OCI-LY7 (cell line): Measurements from ENCODE around the gene SMCP. TPM values are rescaled to one million over a fixed set of nuclear protein-coding genes. Genes with fewer than 3 reads are reported as not detected.

Experiments used
- Bru-seq: library from RNA; stranded (reverse); fragments of 400-500 nt; gene quantifications from one replicate; lab custom pipeline; 2021; lab: Mats Ljungman, UMichigan
- BruChase-seq, 2 experiments: library from RNA; stranded (reverse); fragments of 400-500 nt; gene quantifications; one replicate each; lab custom pipeline; 2021; lab: Mats Ljungman, UMichigan
- BruUV-seq: library from RNA; stranded (reverse); fragments of 400-500 nt; replicated peaks from 2 replicates; lab custom pipeline; 2021; lab: Mats Ljungman, UMichigan
- CTCF ChIA-PET: fragments of 300-600 bp; sonication (Branson Sonifier 250); formaldehyde crosslinking; loops from one replicate; lab custom pipeline; 2022; ENCODE audit warnings: antibody characterized with exemption; ENCODE audit not compliant: unreplicated experiment; lab: Charles Lee
- POLR2A ChIA-PET: fragments of 300-600 bp; sonication (Branson Sonifier 250); formaldehyde crosslinking; loops from one replicate; lab custom pipeline; 2022; ENCODE audit warnings: antibody characterized with exemption; lab: Charles Lee
- DNase-seq: peaks from one replicate; pipeline ENCODE4 v3.0.0-alpha.2; 2015; ENCODE audit warnings: low spot score
- H2AFZ ChIP-seq: fragments of 200-600 bp; sonication (generic), shearing (Covaris generic); 2 replicates; pipeline ENCODE4 v1.6.1; 2014; ENCODE audit warnings: mild to moderate bottlenecking, antibody characterized with exemption, low read length, moderate library complexity
- H3K27ac ChIP-seq: fragments of 200-600 bp; sonication (generic); 2 replicates; pipeline ENCODE4 v1.5.1; 2014; ENCODE audit warnings: mixed run types, low read depth, mild to moderate bottlenecking, moderate library complexity, low read length, inconsistent platforms; ENCODE audit not compliant: poor library complexity, severe bottlenecking
- H3K36me3 ChIP-seq: fragments of 200-600 bp; sonication (generic); 2 replicates; pipeline ENCODE4 v1.6.1; 2014; ENCODE audit warnings: mild to moderate bottlenecking, antibody characterized with exemption, low read length, moderate library complexity, mixed read lengths; ENCODE audit not compliant: insufficient read depth
- H3K4me1 ChIP-seq: fragments of 200-600 bp; sonication (generic); 2 replicates; pipeline ENCODE4 v1.5.1; 2014; ENCODE audit warnings: mild to moderate bottlenecking, low read length; ENCODE audit not compliant: insufficient read depth, poor library complexity, severe bottlenecking
- H3K4me2 ChIP-seq: fragments of 200-600 bp; sonication (generic); 2 replicates; pipeline ENCODE4 v1.6.1; 2014; ENCODE audit warnings: mild to moderate bottlenecking, low read length
- H3K4me3 ChIP-seq: fragments of 200-600 bp; sonication (generic); 2 replicates; pipeline ENCODE4 v1.5.1; 2014; ENCODE audit warnings: mild to moderate bottlenecking, low read depth, low read length; ENCODE audit not compliant: poor library complexity, severe bottlenecking
- H3K79me2 ChIP-seq: fragments of 200-600 bp; sonication (generic); 2 replicates; pipeline ENCODE4 v1.6.1; 2016; ENCODE audit warnings: low read depth, mild to moderate bottlenecking, low read length, moderate library complexity, mixed read lengths; ENCODE audit not compliant: insufficient read depth
- H3K9me2 ChIP-seq: fragments of 200-600 bp; sonication (generic); 2 replicates; pipeline ENCODE4 v1.6.1; 2016; ENCODE audit warnings: mild to moderate bottlenecking, low read length, mixed read lengths; ENCODE audit not compliant: insufficient read depth
- H3K9me3 ChIP-seq: fragments of 200-600 bp; sonication (generic); 2 replicates; pipeline ENCODE4 v1.6.1; 2014; ENCODE audit warnings: mild to moderate bottlenecking, mixed run types, low read length, mixed read lengths
- H4K20me1 ChIP-seq: fragments of 200-600 bp; sonication (generic); 2 replicates; pipeline ENCODE4 v1.6.1; 2014; ENCODE audit warnings: mild to moderate bottlenecking, antibody characterized with exemption, low read length, moderate library complexity, mixed read lengths; ENCODE audit not compliant: insufficient read depth
- CTCF ChIP-seq: fragments of 200-600 bp; sonication (generic); conservative IDR thresholded peaks from 2 replicates; pipeline ENCODE4 v1.5.1; 2014; ENCODE audit warnings: mild to moderate bottlenecking, antibody characterized with exemption, low read length, moderate library complexity, mixed read lengths
- EZH2phosphoT487 ChIP-seq: fragments of 200-600 bp; sonication (generic); IDR thresholded peaks from 2 replicates; pipeline ENCODE4 v1.6.1; 2018; ENCODE audit warnings: low read depth, borderline replicate concordance, mild to moderate bottlenecking, mixed run types, antibody characterized with exemption, low read length, moderate library complexity, mixed read lengths
- intact Hi-C: fragments of 100-400 bp; cut with micrococcal nuclease; formaldehyde crosslinking; loops from one replicate; pipeline ENCODE4 v1.10.0; 2022; ENCODE audit not compliant: unreplicated experiment
- long read RNA-seq: library from polyadenylated mRNA; stranded (forward); transcript quantifications from one replicate; pipeline ENCODE4 v2.0.0, GENCODE V29; 2022
- total RNA-seq, 2 experiments: library from RNA; depleted of rRNA in 1 of 2; stranded (reverse); fragments of >200 nt in 1 of 2; shearing (Covaris generic) in 1 of 2; gene quantifications; 2 replicates each; pipeline ENCODE4 v1.2.3, GENCODE V29; 2014 to 2022

Gene SMCP
- total RNA-seq (2014; rRNA removed; shearing (Covaris generic)) (not detected in 2 replicates), total RNA-seq (2022) (not detected in 2 replicates), Bru-seq, nascent RNA (not detected), BruChase-seq, experiment 1, labeled RNA remaining after a 6-hour chase (not detected), BruChase-seq, experiment 2, labeled RNA remaining after a 2-hour chase (not detected)
- long read RNA-seq = 0 reads

GRCh38 chr1:152878042-152878441 lies at the start of gene SMCP:
TSS of gene SMCP (plus strand) at chr1:152878322. CDS start at chr1:152884423, 6,101 bp downstream.
- no TSS peak for BruUV-seq
- ChIA-PET POLR2A (interaction anchor here (0.6 kb wide), 1 partner anchor 531 kb away, joined by 3 read pairs; no protein-coding TSS in a partner anchor), CTCF (no interaction called here)
- no peak for DNase-seq
- H3K9me2 ChIP-seq = no peaks in the 10 kb centered on the region
- no peaks in the 10 kb centered on the region for H3K4me1 ChIP-seq
- no peaks in the 10 kb centered on the region for H4K20me1 ChIP-seq
- no peak within 1 kb of the TSS for H3K27ac ChIP-seq
- TF ChIP-seq CTCF (peak; percentile 73), EZH2phosphoT487 (no peak)
- H3K79me2 ChIP-seq = no peaks in the 10 kb centered on the region
- H2AFZ ChIP-seq = no peak within 1 kb of the TSS
- intact Hi-C loops = no loop called here
- H3K9me3 ChIP-seq = no peaks in the 10 kb centered on the region
- H3K4me3 ChIP-seq = no peak within 1 kb of the TSS
- no peak within 1 kb of the TSS for H3K4me2 ChIP-seq
- H3K36me3 ChIP-seq = no peaks in the 10 kb centered on the region

GRCh38 chr1:152836870-152837269 lies 41.3 kb upstream of the SMCP start:
- H3K36me3 ChIP-seq = no peaks in the 10 kb centered on the region
- H3K9me2 ChIP-seq = no peaks in the 10 kb centered on the region
- no peak overlapping the region for H3K4me3 ChIP-seq
- H3K4me1 ChIP-seq = no peaks in the 10 kb centered on the region
- intact Hi-C loops = no loop called here
- H2AFZ ChIP-seq = no peak overlapping the region
- TF ChIP-seq EZH2phosphoT487 = no peak
- TF ChIP-seq CTCF = no peak
- no peak overlapping the region for H3K4me2 ChIP-seq
- no peaks in the 10 kb centered on the region for H3K79me2 ChIP-seq
- no TSS peak for BruUV-seq
- CTCF ChIA-PET = no interaction called here
- no peaks in the 10 kb centered on the region for H4K20me1 ChIP-seq
- POLR2A ChIA-PET = no interaction called here
- H3K27ac ChIP-seq = no peak overlapping the region
- no peak for DNase-seq
- no peaks in the 10 kb centered on the region for H3K9me3 ChIP-seq

GRCh38 chr1:152842556-152842955 lies 35.6 kb upstream of the SMCP start, which contains the start of gene LCE6A:
TSS of gene LCE6A (plus strand) at chr1:152842856. CDS start at chr1:152843521, 665 bp downstream.
- CTCF ChIA-PET = no interaction called here
- Histone ChIP-seq H3K79me2 (no peaks in the 10 kb centered on the region), H3K4me2 (no peak within 1 kb of the TSS), H3K27ac (no peak within 1 kb of the TSS), H3K9me3 (no peaks in the 10 kb centered on the region), H2AFZ (no peak within 1 kb of the TSS), H3K4me1 (no peaks in the 10 kb centered on the region), H3K9me2 (no peaks in the 10 kb centered on the region), H3K4me3 (no peak within 1 kb of the TSS), H4K20me1 (no peaks in the 10 kb centered on the region), H3K36me3 (no peaks in the 10 kb centered on the region)
- TF ChIP-seq CTCF = no peak
- TF ChIP-seq EZH2phosphoT487 = no peak
- no peak for DNase-seq
- BruUV-seq = no TSS peak
- intact Hi-C loops = no loop called here
- POLR2A ChIA-PET = no interaction called here
